Calu3 (cell line): ENCODE data around the gene RAP1GAP2. TPM values are rescaled to one million over a fixed set of nuclear protein-coding genes. Genes with fewer than 3 reads are reported as not detected.

ENCODE experiments used
- BruUV-seq: library from RNA; stranded (reverse); fragments of 400-500 nt; replicated peaks from 2 replicates; lab custom pipeline; 2021; lab: Mats Ljungman, UMichigan
- CTCF ChIA-PET: fragments of 300-600 bp; sonication (Branson Sonifier 250); formaldehyde crosslinking; loops from one replicate; lab custom pipeline; 2022; ENCODE audit warnings: antibody characterized with exemption; lab: Charles Lee
- DNase-seq: peaks from one replicate; pipeline ENCODE4 v3.0.0; 2022
- H3K27ac Mint-ChIP-seq: one replicate; pipeline ENCODE4 v1.8.0; 2022; ENCODE audit warnings: mixed read lengths; ENCODE audit not compliant: unreplicated experiment
- H3K27me3 Mint-ChIP-seq: one replicate; pipeline ENCODE4 v1.8.0; 2022; ENCODE audit warnings: mixed read lengths; ENCODE audit not compliant: unreplicated experiment
- H3K36me3 Mint-ChIP-seq: one replicate; pipeline ENCODE4 v1.8.0; 2022; ENCODE audit warnings: mild to moderate bottlenecking, moderate library complexity, mixed read lengths; ENCODE audit not compliant: insufficient read depth, unreplicated experiment
- H3K4me1 Mint-ChIP-seq: one replicate; pipeline ENCODE4 v1.8.0; 2022; ENCODE audit warnings: mild to moderate bottlenecking, low read depth, mixed read lengths; ENCODE audit not compliant: unreplicated experiment
- H3K4me3 Mint-ChIP-seq: one replicate; pipeline ENCODE4 v1.8.0; 2022; ENCODE audit warnings: mild to moderate bottlenecking, low read depth, moderate library complexity, mixed read lengths; ENCODE audit not compliant: unreplicated experiment
- H3K9me3 Mint-ChIP-seq: one replicate; pipeline ENCODE4 v1.8.0; 2022; ENCODE audit warnings: low read depth, mixed read lengths; ENCODE audit not compliant: unreplicated experiment
- CTCF ChIP-seq: fragments of 200-600 bp; IDR thresholded peaks from one replicate; pipeline ENCODE4 v1.8.0; 2022; ENCODE audit warnings: antibody characterized with exemption; ENCODE audit not compliant: unreplicated experiment
- intact Hi-C: fragments of 100-400 bp; cut with micrococcal nuclease; formaldehyde crosslinking; loops from one replicate; pipeline ENCODE4 v1.10.0; 2022; ENCODE audit not compliant: unreplicated experiment
- total RNA-seq: library from RNA; stranded (reverse); gene quantifications from 2 replicates; pipeline ENCODE4 v1.2.3, GENCODE V29; 2022

RAP1GAP2 gene
- total RNA-seq, 1 experiment from 2014 or later = 38.4 TPM

GRCh38 chr17:2775206-2775605, 21.0 kb upstream of the RAP1GAP2 start:
- Mint-ChIP-seq H3K27me3 (peaks cover 67% of the 10 kb centered on the region), H3K9me3 (no peaks in the 10 kb centered on the region), H3K27ac (no peak overlapping the region), H3K4me3 (no peak overlapping the region), H3K36me3 (no peaks in the 10 kb centered on the region), H3K4me1 (peaks cover 6% of the 10 kb centered on the region)
- DNase-seq = no peak
- intact Hi-C loops = no loop called here
- no TSS peak for BruUV-seq
- TF ChIP-seq CTCF = no peak
- CTCF ChIA-PET = no interaction called here

GRCh38 chr17:2776589-2777241, 19.5 kb upstream of the RAP1GAP2 start:
- no TSS peak for BruUV-seq
- DNase-seq = peak; percentile 7
- peaks cover 82% of the 10 kb centered on the region for H3K27me3 Mint-ChIP-seq
- H3K4me1 Mint-ChIP-seq = peaks cover 6% of the 10 kb centered on the region
- no peak overlapping the region for H3K27ac Mint-ChIP-seq
- H3K9me3 Mint-ChIP-seq = no peaks in the 10 kb centered on the region
- no peak for TF ChIP-seq CTCF
- peak overlapping the region; percentile 65 for H3K4me3 Mint-ChIP-seq
- H3K36me3 Mint-ChIP-seq = no peaks in the 10 kb centered on the region
- intact Hi-C loops = no loop called here
- CTCF ChIA-PET = no interaction called here

- Mint-ChIP-seq H3K27me3 (peaks cover 89% of the 10 kb centered on the region), H3K27ac (no peak overlapping the region), H3K36me3 (no peaks in the 10 kb centered on the region), H3K4me3 (peak overlapping the region; percentile 65), H3K4me1 (peaks cover 6% of the 10 kb centered on the region), H3K9me3 (no peaks in the 10 kb centered on the region)
- no TSS peak for BruUV-seq
- TF ChIP-seq CTCF = no peak
- CTCF ChIA-PET = no interaction called here
- intact Hi-C loops = no loop called here
- no peak for DNase-seq
These were observed 18.9 kb upstream of the RAP1GAP2 start for GRCh38 chr17:2777242-2777867.

GRCh38 chr17:2778489-2778888, 17.7 kb upstream of the RAP1GAP2 start:
- DNase-seq = no peak
- H3K36me3 Mint-ChIP-seq = no peaks in the 10 kb centered on the region
- H3K27me3 Mint-ChIP-seq = peaks cover 86% of the 10 kb centered on the region
- CTCF ChIA-PET = interaction anchor here (0.6 to 1.0 kb wide), 2 partner anchors 9 to 14 kb away, joined by 3 to 4 read pairs; no protein-coding TSS in a partner anchor
- no TSS peak for BruUV-seq
- no peak overlapping the region for H3K27ac Mint-ChIP-seq
- H3K4me3 Mint-ChIP-seq = no peak overlapping the region
- peaks cover 6% of the 10 kb centered on the region for H3K4me1 Mint-ChIP-seq
- H3K9me3 Mint-ChIP-seq = no peaks in the 10 kb centered on the region
- intact Hi-C loops = no loop called here
- TF ChIP-seq CTCF = no peak
